HG02970 (cell line): Measurements from ENCODE around the gene PDE11A.
"Not testable (repeated sequence)": the region's sequence is repeated elsewhere in the genome, so short reads cannot be mapped to it uniquely, and the experiment has no call there.

Experiments
- ATAC-seq: cut with Tn5 transposase; IDR thresholded peaks from one replicate; pipeline ENCODE4 v1.9.1; 2021; ENCODE audit warnings: mild to moderate bottlenecking, moderate library complexity, moderate number of reproducible peaks; ENCODE audit not compliant: unreplicated experiment, low FRiP score

PDE11A gene

DNA sequence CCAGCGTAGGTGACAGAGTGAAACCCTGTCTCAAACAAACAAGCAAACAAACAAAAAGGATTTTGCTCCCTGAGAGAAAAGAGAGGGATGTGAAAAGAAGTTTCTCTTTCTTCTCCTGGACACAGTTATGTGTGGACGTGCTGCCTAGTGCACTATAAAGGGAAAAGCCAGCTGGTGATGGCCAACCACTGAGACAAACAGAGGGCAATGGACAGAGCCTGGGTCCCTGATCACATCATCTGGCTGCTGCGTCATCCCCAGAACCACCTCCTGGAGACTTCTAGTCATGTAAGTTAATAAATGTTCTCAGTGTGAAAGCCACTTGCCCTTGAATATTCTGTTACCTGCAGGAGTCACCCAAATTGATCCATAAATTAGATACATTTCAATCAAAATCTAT, 184.9 kb downstream of the PDE11A start:
- ATAC-seq = no peak

DNA sequence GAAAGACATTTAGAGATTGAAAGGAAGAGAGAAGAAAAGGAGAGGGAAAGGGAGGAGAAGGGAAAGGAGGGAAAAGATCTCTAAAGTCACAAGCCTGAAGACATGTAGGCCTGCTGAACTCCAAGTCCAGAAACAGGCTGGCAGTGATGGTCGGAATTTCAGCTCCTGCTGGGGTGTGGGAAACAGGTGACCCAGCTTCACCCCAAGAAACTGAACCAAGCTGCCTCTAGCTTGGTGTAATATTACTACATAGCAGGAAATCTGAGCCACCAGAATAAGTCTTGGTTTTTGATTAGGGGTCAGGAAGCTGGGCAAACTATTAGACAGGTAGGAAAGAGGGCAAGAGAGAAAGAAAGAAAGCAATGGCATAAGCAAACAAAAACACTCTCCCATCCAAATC, 185.8 kb downstream of the PDE11A start:
- ATAC-seq = no peak

DNA sequence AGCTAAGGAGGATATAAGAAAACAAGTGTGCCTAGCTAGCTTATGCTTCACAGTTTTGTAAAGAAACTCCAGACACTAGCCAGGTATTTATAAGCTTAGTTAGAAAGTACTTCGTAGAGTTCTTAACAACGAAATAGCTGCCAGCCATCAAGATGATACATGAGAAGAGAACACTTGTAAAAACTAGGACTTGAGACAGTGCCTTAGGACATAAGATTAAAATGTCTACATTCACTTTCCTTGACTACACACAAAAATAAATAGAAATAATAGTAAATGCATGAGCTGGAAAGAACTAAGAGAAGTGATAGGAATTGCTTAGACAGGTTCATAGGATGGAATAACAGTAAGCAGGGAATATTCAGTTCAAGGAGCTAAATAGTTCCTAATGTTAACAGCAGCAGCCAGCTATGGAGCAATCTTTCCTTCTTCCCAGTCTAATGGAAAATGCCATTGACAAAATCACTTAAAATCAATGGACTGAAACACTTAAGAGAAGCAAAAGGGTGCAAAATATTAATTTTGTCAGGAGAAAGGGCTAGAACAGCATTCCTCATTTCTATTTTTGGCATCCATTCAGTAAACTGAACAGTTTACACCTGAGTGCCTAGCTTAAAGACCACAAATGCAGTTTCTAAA, 186.6 kb downstream of the PDE11A start:
- ATAC-seq = no peak

DNA sequence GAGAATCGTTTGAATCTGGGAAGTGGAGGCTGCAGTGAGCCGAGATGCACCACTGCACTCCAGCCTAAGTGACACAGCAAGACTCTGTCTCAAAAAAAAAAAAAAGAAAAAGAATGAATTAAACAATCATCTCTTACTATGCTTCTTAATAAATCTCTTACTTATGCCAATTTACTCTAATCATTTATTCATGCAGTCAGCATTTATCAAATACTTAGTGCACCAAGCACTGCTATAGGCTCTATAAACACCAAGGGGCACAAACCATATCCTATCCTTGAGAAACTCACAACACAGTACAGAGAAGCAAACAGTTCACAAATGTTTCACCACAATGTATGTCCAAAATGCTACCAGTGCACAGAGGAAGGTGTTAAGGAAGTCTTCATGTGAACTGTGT, 189.4 kb downstream of the PDE11A start:
- ATAC-seq = no peak

DNA sequence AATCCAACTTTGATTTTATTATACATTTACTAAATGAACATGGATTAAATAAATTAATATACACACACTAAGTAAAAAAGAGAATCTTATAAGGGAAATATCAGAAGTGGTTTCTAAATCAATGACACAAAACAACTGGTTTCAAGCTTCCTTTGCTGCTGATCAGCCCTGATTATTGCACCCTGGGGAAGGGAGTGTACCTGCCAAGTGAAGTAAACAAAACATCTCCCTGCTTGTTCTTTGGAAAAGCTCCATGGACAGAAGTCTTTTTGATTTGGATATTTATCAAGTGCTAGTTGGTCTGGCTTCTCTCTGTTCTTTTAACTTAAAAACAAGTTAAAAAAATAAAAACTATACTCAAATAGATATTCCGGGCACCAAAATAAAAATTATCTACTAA, 190.1 kb downstream of the PDE11A start:
- no peak for ATAC-seq

DNA sequence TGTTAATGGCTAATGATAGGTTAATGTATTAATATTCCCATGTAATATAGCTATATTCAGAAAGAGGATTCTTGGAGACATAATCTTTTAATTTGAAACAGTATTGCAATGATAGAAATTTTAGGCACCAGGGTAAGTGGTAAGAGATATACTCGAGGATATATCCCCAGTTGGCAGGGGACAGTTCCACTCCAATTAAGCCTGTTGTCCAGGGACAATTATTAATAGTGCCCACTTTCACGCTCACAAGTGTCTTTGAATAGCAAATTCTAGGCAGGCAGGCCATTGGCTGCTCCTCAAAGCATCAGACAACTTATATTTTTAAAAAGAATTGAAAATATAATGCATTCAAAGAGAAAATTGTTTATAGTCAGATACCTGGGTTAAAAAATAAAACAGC, 190.7 kb downstream of the PDE11A start:
- ATAC-seq = no peak

DNA sequence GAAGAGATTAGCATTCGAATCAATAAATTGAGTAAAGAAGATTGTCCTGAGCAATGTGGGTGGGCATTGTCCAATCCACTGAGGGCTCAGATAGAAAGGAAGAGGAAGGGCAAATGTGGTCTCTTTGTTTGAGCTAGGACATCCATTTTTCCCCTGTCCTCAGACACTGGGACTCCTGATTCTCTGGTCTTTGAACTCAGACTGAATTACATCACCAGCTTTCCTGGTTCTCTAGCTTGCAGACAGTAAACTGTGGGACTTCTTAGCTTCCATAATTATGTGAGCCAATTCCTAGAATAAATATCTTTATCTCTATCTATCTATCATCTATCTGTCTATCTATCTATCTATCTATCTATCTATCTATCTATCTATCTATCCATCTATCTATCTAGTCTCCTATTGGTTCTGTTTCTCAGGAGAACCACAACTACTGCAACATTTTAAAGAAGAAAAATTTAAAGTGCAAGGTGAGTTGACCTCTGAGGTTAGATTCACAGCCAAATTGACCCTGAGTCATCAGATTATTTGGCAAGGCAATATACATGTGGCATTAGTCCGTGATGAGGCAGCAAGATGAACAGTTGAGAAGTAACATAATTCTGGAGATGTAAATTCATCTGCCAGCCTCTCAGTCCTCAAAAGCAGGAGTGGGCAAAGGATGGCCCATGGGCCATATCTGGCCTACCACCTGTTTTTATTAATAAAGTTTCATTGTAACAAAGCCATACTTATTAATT, 191.4 kb downstream of the PDE11A start:
- no peak for ATAC-seq

DNA sequence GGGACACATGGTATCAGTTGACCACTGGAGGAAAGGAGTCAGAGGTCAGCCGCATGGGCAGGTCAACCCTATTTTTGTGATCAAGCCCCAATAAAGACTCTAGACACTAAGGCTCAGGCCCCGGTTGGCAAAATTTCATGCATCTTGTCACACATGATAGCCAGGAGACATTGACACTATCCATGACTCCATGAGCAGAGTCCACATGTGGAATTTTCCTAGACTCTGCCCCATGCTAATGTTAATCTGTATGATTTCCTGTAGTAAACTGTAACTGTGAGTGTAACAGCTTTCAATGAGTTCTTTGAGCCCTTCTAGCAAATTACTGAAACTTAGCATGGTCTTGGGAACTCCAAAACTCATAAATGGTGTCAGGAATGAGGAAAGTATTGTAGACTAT, 192.3 kb downstream of the PDE11A start:
- no peak for ATAC-seq

DNA sequence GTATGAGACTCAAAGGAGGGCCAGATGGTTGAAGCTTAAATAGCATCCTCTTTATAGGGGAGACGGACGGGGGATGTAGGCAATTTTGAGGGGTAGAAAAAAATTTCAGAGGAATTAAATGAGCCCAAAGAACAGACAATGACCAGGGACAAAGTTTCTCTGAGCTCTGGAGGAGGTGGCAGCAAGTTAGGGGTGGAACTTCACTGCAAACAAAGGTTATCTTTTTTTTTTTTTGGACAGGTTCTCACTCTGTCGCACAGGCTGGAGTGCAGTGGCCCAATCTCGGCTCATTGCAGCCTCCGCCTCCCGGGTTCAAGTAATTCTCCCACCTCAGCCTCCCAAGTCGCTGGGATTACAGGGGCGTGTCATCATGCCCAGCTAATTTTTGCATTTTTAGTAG, 195.6 kb downstream of the PDE11A start:
- ATAC-seq = no peak

DNA sequence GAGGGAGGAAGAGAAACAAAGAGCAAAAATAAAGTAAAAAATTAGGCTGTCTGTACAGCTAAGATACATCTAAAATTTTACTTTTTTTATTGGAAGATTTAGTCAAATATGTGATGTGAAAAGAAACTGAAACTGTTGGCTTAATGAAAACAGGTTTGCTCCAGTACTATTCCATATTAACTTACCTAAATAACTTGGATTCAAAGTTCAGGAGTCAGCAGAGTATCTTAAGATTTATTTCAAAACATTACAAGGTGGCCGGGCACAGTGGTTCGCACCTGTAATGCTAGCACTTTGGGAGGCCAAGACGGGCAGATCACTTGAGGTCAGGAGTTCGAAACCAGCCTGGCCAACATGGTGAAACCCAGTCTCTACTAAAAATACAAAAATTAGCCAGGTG, 197.9 kb downstream of the PDE11A start:
- ATAC-seq = no peak

DNA sequence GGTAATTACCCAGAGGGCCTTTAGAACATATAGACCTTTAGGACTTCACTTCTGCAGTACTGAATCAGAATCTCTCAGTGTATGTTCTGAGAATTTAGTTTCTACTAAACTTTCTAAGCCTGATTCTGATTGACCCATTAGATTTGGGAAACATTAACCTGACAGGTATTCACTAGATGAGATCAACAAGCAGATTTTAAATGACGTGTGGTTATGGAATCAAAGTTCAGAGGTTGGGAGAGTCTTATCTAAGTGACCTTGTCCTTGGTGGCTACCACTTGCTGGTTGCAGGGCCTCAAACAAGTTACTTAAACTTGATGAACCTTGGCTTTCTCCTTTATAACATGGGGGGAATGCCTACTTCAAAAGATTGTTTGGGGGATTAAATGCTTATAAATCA, 198.7 kb downstream of the PDE11A start:
- ATAC-seq = no peak

DNA sequence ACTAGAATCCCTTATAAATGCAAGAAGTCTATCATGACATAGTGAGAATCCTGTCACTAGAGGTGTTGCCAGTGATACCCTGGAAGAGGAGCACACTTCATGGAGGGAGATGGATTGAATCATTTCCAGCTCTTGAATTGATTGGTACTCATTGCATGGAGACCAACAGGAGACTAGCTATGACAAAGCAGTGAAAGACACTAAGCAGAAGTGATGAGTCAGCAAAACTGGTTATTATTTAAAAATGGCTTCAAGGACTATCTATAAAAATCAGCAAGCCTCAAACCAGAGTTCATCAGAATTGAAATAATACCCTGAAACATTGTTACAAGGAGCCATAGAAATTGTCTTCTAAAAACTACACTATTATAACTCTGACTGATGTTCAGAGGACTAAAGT, 200.3 kb downstream of the PDE11A start:
- ATAC-seq = no peak

DNA sequence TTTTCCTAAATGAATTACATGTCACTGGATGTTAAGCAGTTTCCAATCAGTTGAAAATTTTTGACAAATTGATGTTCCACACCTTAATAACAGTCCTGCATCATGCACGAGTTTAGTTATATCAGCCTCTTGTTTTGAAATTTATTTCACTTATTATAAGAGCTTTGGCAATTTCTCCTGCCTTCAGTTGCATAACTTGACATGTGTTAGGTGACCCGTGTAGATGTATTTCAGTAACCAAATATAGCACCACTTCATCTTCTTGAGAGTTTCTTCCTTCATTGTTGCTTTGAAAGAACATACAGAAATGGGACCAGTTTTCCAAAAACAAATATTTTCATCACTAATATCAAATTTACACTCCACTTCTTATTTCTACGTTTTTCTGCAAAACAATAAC, 202.7 kb downstream of the PDE11A start:
- ATAC-seq = no peak

DNA sequence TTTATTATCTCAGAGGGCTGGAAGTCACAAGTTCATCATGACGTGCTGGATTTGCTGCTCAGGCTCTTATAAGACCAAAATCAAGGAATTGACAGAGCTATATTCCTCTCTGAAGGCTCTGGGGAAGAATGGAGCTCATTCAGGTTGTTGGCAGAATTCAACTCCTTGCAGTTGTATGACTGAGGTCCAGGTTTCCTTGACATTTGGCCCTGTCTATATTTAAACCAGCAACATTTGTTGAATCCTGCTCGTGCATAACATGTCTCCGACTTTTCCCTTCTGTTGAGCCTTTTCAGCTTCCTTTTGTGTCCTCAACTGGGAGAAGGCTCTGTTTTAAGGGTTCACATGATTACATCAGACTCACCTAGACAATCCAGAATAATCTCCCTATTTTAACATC, 203.4 kb downstream of the PDE11A start:
- ATAC-seq = no peak

DNA sequence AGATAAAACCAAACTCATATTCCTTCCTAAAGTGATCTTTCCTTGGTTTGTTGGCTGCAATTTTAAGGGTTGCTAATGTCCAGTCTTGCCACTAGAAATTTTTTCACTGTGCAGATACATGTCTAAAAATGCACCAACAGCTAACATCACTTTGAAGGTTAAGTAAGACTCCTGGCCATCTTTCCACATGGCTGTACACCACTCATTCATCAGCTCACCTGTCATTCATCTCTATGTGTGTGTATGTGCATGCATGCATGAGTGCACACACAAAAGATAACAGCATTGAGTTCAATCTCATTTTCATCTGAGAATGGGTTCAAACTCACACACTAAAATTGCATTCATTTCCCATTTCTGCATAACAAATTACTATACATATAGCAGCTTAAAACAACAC, 203.8 kb downstream of the PDE11A start:
- ATAC-seq = no peak

DNA sequence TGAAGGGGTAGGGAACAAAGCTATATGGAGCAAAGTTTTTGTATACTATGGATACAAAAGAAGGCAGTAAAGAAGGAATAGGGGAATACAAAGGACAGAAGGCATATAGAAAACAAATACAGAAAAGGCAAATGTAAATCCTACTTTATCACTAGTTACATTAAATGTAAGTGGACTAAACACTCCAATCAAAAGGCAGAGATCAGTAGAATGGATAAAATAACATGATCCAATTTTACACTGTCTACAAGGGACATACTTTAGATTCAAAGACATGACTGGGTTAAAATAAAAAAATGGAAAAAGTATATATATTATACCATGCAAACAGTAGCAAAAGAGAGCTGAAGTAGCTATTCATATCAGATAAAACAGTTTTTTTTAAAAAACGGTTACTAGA, 215.0 kb downstream of the PDE11A start:
- ATAC-seq = no peak

DNA sequence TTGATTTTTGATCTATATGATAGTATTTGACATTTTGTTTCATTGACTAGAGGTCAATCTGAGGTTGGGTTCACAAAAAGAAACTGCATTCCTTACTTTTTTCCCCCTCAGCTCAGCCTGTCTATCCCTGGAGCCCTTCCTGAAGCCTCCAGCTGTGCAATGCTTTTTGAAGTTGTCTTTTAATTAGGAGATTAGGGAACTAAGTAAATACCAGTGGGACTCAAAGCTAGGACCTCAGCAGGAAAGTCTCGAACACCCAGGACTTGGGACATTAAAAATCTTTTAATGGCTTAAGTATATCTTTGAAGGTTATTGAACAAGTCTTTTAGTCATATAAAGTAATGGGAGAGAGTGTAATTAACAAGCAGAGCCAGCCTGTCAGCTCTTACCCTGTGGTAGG, 220.2 kb downstream of the PDE11A start:
- no peak for ATAC-seq

DNA sequence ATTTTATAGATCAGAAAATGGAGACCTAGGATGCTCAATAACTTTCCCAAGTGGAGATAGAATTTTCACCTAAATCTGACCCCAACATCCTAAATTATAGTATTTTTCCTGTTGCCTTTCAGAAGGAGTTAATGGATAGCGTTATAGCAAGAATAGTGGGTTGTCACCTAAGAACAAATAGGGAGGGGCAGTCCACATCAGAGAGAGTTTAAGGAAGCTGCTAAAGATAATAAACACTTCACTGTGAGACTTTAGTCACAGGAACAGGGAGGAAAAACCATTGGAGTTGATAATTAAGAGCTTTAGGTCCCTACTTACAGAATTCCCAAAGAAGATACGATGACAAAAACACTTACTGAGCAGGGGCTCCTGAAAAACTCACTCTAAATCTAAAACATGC, 229.4 kb downstream of the PDE11A start:
- no peak for ATAC-seq

DNA sequence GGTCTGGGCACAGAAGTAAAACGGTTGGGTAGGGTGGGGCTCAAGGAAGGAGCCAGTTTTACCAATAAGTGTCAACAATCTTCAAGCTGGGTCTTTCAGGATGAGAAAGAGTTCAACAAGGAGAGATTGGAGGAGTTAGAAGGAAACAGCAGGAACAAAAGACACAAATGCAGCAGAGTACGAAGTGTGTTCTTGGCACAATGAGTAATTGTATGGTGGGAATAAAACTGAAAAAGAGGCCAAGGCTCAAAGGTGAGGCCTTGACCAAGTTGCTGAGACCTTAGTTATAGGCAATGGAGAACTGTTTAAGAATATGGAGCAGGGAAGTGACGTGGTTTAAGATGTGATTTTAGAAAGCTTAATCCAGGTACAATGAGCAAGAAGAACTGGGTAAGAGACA, 230.3 kb downstream of the PDE11A start:
- no peak for ATAC-seq

DNA sequence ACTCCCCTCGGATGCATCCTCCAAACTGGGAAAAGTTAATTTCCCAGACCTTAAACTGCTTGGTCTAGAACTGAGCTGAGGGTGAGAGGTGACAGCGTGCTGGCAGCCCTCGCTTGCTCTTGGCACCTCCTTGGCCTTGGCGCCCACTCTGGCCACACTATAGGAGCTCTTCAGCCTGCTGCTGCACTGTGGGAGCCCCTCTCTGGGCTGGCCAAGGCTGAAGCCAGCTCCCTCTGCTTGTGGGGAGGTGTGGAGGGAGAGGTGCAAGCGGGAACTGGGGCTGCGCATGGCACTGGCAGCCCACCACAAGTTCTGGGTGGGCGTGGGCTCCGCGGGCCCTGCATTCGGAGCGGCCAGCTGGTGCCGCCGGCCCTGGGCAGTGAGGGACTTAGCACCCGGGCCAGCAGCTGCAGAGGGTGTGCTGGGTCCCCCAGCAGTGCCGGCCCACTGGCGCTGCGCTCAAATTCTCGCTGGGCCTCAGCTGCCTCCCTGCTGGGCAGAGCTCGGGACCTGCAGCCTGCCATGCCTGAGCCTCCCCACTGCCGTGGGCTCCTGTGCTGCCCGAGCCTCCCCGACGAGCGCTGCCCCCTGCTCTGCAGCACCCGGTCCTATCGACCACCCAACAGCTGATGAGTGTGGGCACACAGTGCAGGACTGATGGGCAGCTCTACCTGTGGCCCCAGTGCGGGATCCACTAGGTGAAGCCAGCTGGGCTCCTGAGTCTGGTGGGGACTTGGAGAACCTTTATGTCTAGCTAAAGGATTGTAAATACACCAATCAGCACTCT, 237.0 kb downstream of the PDE11A start:
- ATAC-seq = not testable (repeated sequence)

DNA sequence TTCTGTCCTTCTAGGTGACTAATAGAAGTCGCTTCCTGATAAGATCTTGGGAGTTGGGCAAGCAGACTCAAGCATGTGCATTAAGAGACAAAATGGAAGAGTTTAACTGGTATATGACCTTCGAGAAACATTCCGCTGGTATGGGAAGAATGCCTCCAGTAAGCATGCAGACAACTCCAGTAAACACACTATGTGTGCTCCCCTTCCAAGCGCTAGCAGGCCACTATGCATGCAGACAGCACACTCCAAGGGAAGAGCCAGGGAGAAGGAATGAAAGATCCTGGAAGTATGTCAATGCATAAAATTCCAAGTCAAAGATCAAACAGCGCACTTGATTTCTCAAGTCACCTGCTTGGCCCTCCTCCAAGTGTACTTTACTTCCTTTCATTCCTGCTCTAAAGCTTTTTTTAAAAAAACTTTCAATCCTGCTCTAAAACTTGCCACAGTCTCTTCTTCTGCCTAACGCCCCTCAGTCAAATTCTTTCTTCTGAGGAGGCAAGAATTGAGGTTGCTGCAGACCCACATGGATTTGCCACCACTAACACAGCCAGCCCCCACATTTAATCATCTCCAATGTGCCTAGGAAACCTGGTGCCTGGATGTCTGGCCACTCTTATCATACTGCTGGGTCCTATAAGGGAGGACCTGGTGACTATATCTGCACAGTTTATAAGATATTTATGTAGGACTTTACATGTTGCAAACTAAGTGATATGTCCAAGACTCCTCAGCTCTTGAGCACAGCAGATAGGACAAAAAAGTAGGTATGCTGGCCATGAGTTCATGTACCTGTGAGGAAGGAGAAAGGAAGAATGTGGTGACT, 239.8 kb downstream of the PDE11A start:
- ATAC-seq = no peak
